ENCODE measurements around the gene SH3D19. TPM values are rescaled to one million over a fixed set of nuclear protein-coding genes. Genes with fewer than 3 reads are reported as not detected.
"Not testable (repeated sequence)": the region's sequence is repeated elsewhere in the genome, so short reads cannot be mapped to it uniquely, and the experiment has no call there.

Gene SH3D19
- total RNA-seq, 1 donor from 2014 or later = 22.8 TPM

DNA sequence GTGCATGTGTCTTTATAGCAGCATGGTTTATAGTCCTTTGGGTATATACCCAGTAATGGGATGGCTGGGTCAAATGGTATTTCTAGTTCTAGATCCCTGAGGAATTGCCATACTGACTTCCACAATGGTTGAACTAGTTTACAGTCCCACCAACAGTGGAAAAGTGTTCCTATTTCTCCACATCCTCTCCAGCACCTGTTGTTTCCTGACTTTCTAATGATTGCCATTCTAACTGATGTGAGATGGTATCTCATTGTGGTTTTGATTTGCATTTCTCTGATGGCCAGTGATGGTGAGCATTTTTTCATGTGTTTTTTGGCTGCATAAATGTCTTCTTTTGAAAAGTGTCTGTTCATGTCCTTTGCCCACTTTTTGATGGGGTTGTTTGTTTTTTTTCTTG lies 56.5 kb downstream of the SH3D19 start:
- DNase-seq (ENCODE audit: low read depth) = not testable (repeated sequence)

DNA sequence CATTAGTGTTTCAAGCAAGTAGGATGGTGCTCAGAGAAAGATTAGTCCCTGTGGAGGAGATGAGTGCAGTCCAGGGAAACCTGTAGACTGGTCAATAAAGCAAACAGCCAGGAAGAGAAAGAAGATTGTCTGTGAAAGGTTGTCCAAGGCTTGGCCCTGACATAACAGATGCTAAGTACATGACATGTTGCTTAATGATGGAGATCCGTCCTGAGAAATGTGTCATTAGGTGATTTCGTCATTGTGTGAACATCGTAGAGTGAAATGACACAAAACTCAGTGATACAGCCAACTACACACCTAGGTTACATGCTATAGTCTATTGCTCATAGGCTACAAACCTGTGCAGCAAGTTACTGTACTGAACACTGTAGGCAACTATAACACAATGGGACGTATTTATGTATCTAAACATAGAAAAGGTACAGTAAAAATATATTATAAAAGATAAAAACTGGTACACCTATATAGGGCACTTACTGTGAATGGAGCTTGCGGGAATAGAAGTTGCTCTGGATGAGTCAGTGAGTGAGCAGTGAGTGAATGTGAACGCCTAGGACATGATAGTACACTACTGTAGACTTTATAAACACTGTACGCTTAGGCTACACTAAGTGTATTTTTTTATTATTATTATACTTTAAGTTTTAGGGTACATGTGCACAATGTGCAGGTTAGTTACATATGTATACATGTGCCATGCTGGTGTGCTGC lies 57.4 kb downstream of the SH3D19 start:
- DNase-seq (ENCODE audit: low read depth) = no peak

DNA sequence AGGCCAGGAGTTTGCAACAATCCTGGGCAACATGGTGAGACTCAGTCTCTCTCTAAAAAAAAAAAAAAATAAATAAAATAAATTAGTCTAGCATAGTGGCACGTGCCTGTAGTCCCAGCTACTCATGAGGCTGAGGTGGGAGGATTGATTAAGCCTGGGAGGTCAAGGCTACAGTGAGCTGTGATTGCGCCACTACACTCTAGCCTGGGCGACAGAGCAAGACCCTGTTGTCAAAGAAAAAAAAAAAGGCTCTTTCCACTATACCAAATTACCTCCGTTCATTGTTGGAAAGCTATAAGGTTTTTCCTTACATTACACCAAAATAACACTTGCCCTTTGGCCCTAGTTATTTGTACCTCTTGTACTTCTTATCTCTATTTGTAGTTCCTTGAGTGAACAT lies 58.3 kb downstream of the SH3D19 start:
- DNase-seq (ENCODE audit: low read depth) = no peak

DNA sequence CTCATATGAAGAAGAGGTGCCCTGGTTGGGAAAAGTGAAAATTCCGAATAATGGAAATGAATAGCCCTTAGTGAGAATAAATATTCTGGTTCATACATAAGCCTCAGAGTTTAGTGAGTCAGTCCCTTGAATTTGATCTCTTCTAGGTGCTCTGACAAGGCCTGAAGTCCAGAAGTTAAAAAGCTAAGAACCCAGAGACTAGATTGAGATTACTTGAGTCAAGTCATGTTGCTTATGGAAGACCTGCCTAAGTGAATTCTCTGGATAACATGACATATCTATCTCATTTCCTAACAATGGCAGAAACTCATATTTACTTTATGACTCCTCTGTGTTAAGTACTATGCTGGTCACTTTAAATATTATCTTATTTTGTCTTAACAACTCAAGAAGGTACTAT lies 58.9 kb downstream of the SH3D19 start:
- no peak for DNase-seq (ENCODE audit: low read depth)

DNA sequence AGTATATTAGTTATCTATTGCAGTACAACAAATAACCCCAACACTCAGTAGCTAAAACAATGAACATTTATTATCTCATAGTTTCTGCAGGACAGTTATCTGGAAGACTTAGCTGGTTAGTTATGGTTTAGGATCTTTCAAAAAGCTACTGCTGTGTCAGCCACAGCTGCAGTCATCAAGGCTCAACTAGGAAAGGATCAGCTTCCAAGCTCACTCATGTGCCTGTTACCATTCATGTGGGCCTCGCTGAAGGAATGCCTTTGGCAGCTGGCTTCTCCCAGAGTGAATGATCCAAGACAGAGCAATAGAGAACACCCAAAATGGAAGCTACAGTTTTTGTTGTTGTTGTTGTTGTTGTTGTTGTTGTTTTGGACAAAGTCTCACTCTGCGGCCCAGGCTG lies 62.0 kb downstream of the SH3D19 start:
- no peak for DNase-seq (ENCODE audit: low read depth)

DNA sequence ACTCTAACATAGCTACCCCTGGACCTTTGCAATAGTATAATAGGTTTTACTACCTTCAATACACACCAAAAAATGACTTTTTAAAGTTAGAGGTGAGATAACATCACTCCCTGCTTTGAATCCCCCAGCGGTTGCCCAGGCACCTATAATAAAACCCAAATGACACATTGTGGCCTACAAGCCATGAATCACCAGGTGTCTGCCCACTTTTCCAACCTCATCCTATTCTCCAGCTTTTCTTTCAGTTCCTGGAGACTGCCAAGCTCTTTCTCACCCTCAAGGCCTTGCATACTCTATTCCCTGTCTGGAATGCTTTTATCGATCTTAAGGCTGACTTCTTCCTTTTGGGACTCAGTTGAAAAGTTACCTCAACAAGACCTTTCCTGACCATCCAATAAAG lies 64.9 kb downstream of the SH3D19 start:
- DNase-seq (ENCODE audit: low read depth) = peak; percentile 46

DNA sequence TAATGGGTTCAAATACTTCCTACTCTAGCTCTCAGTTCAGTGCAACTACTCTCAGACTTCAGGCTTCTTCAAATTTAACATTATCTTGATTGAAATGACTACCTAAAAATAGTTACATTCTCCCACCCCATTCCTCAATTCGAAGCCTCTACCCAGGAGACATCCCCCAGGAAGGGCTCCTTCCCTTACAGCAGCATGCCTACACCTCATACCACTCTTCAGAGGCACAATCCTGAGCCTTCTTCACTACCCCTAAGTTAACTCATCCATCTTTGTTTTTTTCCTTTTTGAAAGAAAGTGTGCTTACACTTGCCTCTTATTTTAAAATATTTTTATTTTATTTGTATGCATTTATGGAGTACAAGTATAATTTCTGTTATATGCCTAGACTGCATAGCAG lies 65.7 kb downstream of the SH3D19 start:
- no peak for DNase-seq (ENCODE audit: low read depth)

DNA sequence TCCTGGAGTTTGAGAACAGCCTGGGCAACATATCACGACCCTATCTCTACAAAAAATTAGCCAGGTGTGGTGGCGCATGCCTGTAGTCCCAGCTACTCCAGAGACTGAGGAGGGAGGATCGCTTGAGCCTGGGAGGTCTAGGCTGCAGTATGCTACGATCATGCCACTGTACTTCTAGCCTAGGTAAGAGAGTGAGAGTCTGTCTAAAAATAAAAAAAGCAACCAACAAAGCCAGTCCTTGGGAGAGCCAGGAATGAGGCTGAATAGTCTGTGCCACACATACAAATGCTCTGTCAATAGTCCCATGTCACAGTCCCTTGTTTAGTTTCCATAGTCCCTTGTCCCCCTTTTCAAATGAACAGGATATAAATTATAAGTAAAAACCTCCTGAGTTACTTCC lies 67.7 kb downstream of the SH3D19 start:
- DNase-seq (ENCODE audit: low read depth) = no peak

DNA sequence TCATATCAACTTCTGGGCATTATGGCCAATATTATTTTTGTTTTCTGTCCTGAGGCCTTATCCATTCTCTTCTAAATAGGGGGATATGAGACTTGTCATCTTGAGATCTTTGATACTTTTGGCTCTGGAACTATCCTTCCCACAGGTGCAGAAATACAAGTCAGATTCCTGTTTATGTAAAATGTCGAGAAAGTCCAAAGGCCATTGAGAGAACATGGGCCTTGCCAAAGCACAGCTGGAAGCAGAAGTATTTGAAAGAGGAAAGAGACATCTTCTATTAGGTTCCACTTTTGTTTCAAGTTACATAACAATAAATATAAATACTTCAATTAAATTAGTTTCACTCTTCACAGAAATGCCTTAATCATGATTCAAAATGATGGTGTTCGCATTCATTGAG lies 69.3 kb downstream of the SH3D19 start:
- no peak for DNase-seq (ENCODE audit: low read depth)

DNA sequence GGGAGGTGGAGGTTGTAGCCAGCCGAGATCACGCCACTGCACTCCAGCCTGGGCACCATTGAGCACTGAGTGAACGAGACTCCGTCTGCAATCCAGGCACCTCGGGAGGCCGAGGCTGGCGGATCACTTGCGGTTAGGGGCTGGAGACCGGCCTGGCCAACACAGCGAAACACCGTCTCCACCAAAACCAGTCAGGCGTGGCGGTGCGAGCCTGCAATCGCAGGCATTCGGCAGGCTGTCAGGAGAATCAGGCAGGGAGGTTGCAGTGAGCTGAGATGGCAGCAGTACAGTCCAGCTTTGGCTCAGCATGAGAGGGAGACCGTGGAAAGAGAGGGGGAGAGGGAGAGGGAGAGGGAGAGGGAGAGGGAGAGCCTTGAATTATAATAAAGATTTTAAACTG lies 69.7 kb downstream of the SH3D19 start:
- not testable (repeated sequence) for DNase-seq (ENCODE audit: low read depth)

DNA sequence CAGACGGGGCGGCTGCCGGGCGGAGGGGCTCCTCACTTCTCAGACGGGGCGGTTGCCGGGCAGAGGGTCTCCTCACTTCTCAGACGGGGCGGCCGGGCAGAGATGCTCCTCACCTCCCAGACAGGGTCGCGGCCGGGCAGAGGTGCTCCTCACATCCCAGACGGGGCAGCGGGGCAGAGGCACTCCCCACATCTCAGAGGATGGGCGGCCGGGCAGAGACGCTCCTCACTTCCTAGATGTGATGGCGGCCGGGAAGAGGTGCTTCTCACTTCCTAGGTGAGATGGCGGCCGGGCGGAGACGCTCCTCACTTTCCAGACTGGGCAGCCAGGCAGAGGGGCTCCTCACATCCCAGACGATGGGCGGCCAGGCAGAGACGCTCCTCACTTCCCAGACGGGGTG lies 70.2 kb downstream of the SH3D19 start:
- DNase-seq (ENCODE audit: low read depth) = not testable (repeated sequence)

DNA sequence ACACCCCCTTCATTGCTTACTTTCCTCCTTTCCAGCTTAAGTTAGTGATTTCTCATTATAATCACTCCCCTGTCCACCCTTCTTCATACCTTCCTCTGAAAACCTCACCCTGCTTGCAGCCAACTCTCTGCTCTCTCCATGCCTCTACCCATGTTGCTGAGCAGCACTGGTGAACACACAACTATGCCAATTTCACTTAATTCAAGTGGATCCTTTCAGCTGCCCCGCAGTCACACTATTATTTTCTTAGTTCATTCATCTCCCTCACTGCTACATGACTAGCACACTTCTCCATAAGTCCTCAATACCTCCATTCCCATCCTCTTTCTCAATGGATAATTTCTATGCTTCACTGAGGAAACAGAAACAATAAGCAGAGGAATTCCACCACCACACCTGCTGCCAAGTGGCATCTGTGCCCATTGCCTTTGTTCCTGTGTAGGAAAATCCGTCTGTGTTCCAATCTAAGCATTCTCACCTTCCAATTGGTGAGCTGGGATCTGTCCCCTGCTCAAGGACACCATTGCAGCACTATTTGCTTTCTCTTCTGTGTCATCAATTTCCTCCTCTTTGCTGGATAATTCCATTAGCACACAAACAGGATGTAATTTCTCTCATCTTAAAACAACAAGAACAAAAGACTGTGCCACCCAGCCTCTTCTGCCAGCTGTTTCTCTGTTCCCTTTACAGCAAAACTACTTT lies 73.7 kb downstream of the SH3D19 start:
- DNase-seq (ENCODE audit: low read depth) = peak; percentile 10

DNA sequence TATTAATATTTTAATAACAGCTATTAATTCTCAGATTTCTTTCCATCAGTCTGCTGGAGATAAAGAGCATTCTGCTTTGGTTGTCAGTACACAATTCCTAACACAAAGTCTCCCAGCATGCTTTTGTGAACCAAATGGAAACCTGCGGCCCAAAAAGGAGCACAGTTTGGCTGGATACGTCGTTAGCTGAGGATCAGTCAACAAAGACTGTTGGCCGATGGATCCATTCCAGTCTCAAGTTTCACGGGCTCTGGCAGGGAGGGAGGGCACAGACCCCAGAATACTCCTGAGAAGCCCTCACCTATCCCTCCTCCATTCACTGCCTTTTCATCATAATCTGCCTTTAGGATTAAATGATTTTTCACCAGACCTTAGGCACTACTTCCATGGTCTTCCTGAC lies 74.7 kb downstream of the SH3D19 start:
- no peak for DNase-seq (ENCODE audit: low read depth)

DNA sequence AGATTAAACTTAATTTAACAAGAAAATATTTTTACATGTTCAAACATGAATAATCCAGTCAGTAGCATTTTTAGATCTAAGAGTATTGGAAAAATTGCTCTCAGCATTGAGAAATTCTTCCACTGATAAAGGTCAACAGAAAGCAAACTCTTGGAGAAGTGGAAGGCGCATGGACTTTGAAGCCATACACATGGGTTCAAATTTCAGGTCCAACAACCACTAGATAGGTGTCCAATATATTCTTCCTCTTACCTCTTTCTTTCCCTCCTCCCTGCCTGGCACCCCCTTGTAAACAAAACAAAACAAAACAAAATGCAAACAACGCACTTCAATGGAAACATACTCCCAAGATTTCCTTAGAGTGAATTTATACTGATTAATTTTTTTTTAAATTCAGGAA lies 76.9 kb downstream of the SH3D19 start:
- DNase-seq (ENCODE audit: low read depth) = no peak

DNA sequence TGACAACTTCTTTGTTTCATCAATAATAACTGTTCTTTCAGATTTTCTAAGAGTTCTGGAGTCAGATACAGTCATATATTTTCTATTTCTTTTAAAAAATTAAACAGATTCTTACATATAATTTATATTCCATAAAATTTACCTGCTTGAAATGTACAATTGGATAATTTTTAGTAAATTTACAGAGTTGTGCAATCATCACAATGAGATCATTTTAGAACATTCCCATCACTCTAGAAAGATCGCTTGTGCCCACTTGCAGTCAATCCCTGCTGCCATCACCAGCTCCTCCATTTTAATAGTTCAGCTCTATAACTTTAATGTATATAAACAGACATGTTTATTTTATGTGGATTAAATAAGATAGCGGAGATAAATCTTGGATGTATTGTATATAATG lies 78.0 kb downstream of the SH3D19 start:
- no peak for DNase-seq (ENCODE audit: low read depth)

DNA sequence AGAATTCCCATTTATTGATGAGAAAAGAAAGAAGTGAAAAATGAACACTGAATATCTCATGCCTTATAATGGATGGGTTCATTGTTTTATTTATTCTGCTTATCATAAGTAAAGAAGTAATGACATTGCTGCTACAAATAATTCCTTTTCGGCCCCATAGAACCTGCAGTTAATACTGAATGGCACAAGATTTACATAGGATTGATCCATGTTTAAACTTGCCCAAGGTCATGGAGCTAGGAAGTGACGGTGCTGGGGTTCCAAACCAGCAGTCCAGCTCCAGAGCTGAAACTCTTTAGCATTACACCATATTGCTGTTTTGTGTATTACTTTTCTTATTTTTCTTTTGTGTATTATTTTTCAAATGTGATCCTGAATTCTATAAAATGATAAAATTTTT lies 78.7 kb downstream of the SH3D19 start:
- no peak for DNase-seq (ENCODE audit: low read depth)

DNA sequence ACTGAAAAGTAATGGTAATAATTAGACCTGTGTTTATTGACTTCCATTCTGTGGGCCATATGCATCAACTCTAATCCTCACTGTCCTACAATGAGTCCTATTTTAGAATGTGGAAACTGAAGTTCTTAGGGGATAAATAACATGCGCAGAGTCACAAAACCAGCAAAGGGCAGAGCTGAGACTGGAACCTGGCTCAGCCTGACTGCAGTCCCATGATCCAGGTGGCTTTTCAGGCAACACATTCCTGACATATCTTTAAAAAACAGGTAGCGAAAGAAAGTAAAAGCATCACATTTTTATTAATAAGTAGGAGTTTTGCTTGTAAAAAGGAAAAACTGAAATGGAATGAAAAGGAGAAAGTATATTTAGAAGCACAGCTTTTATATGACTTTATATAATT lies 83.1 kb downstream of the SH3D19 start:
- no peak for DNase-seq (ENCODE audit: low read depth)

DNA sequence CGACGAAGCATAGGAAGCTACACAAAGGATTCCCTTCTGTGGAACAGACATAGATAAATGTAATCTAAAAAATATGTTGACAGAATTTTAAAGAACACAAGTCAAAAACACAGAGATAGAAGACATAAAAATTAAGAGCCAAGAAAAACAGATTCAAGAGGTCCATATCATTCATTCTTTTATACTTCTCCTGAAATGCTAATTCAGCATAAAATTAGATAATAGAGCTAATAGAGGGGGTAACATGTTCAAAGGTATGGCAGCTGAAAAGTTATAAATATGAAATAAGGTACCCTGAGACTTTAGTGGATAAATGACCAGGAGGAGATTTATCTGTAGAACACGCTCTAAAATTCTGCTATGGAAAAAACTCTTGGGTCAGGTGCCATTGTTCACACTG lies 85.8 kb downstream of the SH3D19 start:
- DNase-seq (ENCODE audit: low read depth) = no peak

DNA sequence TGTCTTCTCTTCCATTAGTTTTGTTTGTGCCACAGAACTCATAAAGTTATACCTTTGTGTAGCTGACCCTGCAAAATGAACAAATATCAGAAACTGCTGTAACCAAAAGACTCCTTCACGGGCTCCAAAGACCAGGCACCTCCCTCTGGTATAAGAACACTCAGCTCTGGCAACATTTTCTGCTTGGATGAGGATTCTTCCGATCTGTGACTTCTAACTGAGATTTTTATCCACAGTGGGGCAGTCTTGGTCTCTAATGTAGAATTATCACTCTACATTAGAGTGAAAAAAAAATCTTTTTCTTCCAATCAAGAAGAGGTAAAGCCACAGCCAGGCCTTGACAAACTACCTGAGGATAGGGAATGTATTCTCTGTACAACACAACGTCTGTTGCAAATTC lies 86.9 kb downstream of the SH3D19 start:
- DNase-seq (ENCODE audit: low read depth) = peak; percentile 33

DNA sequence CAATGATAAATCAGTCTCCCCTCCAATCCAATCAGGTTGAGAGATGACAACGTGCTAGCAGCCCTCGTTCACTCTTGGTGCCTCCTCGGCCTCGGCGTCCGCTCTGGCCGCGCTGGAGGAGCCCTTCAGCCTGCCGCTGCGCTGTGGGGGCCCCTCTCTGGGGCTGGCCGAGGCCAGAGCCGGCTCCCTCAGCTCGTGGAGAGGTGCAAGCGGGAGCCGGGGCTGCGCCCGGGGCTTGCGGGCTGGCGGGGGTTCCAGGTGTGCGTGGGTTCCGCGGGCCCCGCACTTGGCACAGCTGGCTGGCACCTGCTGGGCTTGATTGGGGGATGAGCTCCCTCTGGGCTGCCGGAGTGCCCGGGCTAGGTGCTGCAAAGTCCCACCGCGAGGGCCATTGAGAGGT lies 89.4 kb downstream of the SH3D19 start:
- no peak for DNase-seq (ENCODE audit: low read depth)

DNA sequence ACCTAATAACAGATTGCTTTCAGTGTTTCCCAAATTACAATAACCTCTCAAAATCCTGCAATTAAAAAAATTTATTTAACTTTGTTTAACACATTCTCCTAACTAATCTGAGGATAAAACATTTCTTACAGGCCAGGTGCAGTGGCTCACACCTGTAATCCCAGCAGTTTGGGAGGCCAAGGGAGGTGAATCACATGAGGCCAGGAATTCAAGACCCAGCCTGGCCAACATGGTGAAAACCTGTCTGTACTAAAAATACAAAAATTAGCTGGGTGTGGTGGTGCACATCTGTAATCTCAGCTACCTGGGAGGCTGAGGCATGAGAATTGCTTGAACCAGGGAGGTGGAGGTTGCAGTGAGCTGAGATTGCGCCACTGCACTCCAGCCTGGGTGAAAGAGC lies 90.0 kb downstream of the SH3D19 start:
- not testable (repeated sequence) for DNase-seq (ENCODE audit: low read depth)

DNA sequence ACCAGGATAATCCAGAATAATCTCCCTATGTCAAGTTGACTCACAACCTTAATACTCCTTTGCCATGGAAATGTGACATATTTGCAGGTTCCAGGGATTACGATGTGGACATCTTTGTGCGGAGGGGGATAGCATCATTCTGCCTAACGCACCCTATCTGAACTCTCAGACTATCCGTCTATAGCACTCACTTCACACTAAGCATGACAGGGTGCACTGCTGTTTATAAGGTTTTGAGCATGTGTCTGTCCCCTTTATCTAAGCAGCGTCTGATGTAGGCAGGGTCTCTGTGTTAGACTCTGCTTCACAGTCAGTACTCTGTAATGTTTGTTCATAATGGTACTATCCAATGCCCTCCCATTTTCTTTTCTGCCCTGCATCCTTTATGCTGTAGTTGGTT lies 91.8 kb downstream of the SH3D19 start:
- no peak for DNase-seq (ENCODE audit: low read depth)

DNA sequence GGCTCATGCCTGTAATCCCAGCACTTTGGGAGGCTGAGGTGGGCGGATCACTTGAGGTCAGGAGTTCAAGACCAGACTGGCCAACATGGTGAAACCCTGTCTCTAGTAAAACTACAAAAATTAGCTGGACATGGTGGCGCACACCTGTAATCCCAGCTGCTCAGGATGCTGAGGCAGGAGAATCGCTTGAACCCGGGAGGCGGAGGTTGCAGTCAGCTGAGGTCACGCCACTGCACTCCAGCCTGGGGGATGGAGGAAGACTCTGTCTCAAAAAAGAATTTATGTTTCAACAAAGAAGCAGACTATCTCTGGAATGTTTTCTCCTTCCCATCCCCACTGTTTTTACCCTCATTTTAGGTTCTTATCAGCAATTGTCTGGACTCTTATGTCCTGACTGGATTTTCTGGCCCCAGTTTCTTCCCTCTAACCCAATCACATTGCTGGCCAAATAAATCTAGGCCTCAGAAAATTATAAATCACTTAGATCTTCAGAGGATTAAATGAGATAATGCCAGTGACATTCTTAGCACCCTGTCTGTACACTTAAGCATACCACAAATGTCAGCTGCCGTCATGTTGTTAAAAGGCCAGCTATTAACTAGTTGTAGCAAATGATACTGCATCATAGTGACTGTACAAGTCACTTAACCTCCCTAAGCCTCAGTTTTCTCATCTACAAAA lies 93.3 kb downstream of the SH3D19 start:
- no peak for DNase-seq (ENCODE audit: low read depth)
